MM.1S (cell line): ENCODE results near the gene PDLIM4.

Source experiments
- CTCF ChIP-seq: fragments of 300-600 bp; sonication (generic); IDR thresholded peaks from 2 replicates; pipeline ENCODE4 v1.5.1; 2016; ENCODE audit warnings: antibody characterized with exemption, low read length, mixed read lengths
- EZH2 ChIP-seq: fragments of 300-600 bp; sonication (generic); optimal IDR thresholded peaks from 2 replicates; pipeline ENCODE3; 2017; ENCODE audit warnings: low read depth, mild to moderate bottlenecking, antibody characterized with exemption, low read length, mixed read lengths

GRCh38 chr5:132234684-132235062 is 22.8 kb upstream of the PDLIM4 start:
- TF ChIP-seq CTCF: no peak
- no peak for TF ChIP-seq EZH2
